ENCODE measurements around the gene GALNT14. TPM values are rescaled to one million over a fixed set of nuclear protein-coding genes. Genes with fewer than 3 reads are reported as not detected.

The GALNT14 gene
- total and polyA plus RNA-seq, 10 of the 15 experiments (the other 5 are each of a cell fraction or from before 2014, with no cell fraction given) = 3.7 to 17.8 (median 6.0) TPM

GRCh38 chr2:31107591-31108300 is 30.5 kb downstream of the GALNT14 start:
- ChIA-PET RAD21 (ENCODE audit: unreplicated experiment) (no interaction called here), POLR2A (no interaction called here), SMC1A (ENCODE audit: uncharacterized antibody, unreplicated experiment) (no interaction called here), CTCF (no interaction called here)
- Histone ChIP-seq H3K4me3 (no peak overlapping the region), H3K9ac (ENCODE audit: control insufficient read depth, insufficient read depth, low read length) (no peak overlapping the region), H3K4me1 (ENCODE audit: control insufficient read depth, insufficient read depth, low read length) (no peaks in the 10 kb centered on the region), H3K27ac (ENCODE audit: control insufficient read depth, insufficient read depth) (no peak overlapping the region), H3K9me3 (replicated peaks; ENCODE audit: control insufficient read depth, insufficient read depth, low read length) (no peaks in the 10 kb centered on the region), H4K20me1 (ENCODE audit: control insufficient read depth, insufficient read depth) (no peaks in the 10 kb centered on the region), H2AFZ (ENCODE audit: control insufficient read depth, low read depth, low read length) (no peak overlapping the region), H3K4me2 (ENCODE audit: control insufficient read depth, insufficient read depth) (no peak overlapping the region), H3K79me2 (ENCODE audit: control insufficient read depth, insufficient read depth, low read length) (no peaks in the 10 kb centered on the region), H3K27me3 (replicated peaks in 1 of 2; ENCODE audit: control insufficient read depth in 2 of 2, insufficient read depth in 2 of 2, low read length in 1 of 2) (no peaks in the 10 kb centered on the region), H3K36me3 (ENCODE audit: control insufficient read depth in 2 of 2, insufficient read depth in 2 of 2, low read length in 1 of 2) (no peaks in the 10 kb centered on the region)
- WGBS (ENCODE audit: insufficient coverage, insufficient replicate concordance, low lambda C conversion rate, missing lambda C conversion rate) = 6% methylated on average over 5 of the region's 5 CpGs
- intact Hi-C loops (cut with micrococcal nuclease; ENCODE audit: unreplicated experiment) (no loop called here), in situ Hi-C loops (cut with MboI) (no loop called here)
- FAIRE-seq (no peak), ATAC-seq (no peak), DNase-seq (ENCODE audit: low read depth, low spot score) (no peak)
- peak; percentile 78 for TF ChIP-seq REST (IDR thresholded peaks at IDR 0.05; ENCODE audit: low read depth, low read length)
- no peak for TF ChIP-seq TAF1 (IDR thresholded peaks at IDR 0.05; ENCODE audit: borderline replicate concordance, low read depth, low read length)
- BruUV-seq (replicated peaks) = no TSS peak

GRCh38 chr2:31101701-31102100 is 36.5 kb downstream of the GALNT14 start:
- BruUV-seq (replicated peaks) = no TSS peak
- Histone ChIP-seq H2AFZ (ENCODE audit: control insufficient read depth, low read depth, low read length) (no peak overlapping the region), H3K4me2 (ENCODE audit: control insufficient read depth, insufficient read depth) (no peak overlapping the region), H3K4me3 (no peak overlapping the region), H3K4me1 (ENCODE audit: control insufficient read depth, insufficient read depth, low read length) (no peaks in the 10 kb centered on the region), H3K9ac (ENCODE audit: control insufficient read depth, insufficient read depth, low read length) (no peak overlapping the region), H3K27ac (ENCODE audit: control insufficient read depth, insufficient read depth) (no peak overlapping the region), H3K79me2 (ENCODE audit: control insufficient read depth, insufficient read depth, low read length) (no peaks in the 10 kb centered on the region), H3K36me3 (ENCODE audit: control insufficient read depth in 2 of 2, insufficient read depth in 2 of 2, low read length in 1 of 2) (no peaks in the 10 kb centered on the region), H3K27me3 (replicated peaks in 1 of 2; ENCODE audit: control insufficient read depth in 2 of 2, insufficient read depth in 2 of 2, low read length in 1 of 2) (no peaks in the 10 kb centered on the region), H3K9me3 (replicated peaks; ENCODE audit: control insufficient read depth, insufficient read depth, low read length) (no peaks in the 10 kb centered on the region), H4K20me1 (ENCODE audit: control insufficient read depth, insufficient read depth) (no peaks in the 10 kb centered on the region)
- POLR2A ChIA-PET = no interaction called here
- SMC1A ChIA-PET (ENCODE audit: uncharacterized antibody, unreplicated experiment) = no interaction called here
- CTCF ChIA-PET = no interaction called here
- FAIRE-seq (no peak), ATAC-seq (no peak), DNase-seq (ENCODE audit: low read depth, low spot score) (no peak)
- RAD21 ChIA-PET (ENCODE audit: unreplicated experiment) = no interaction called here
- in situ Hi-C loops (cut with MboI) (no loop called here), intact Hi-C loops (cut with micrococcal nuclease; ENCODE audit: unreplicated experiment) (no loop called here)
- 13% methylated on average over 2 of the region's 2 CpGs for WGBS (ENCODE audit: insufficient coverage, insufficient replicate concordance, low lambda C conversion rate, missing lambda C conversion rate)
- TF ChIP-seq IRF3 (IDR thresholded peaks at IDR 0.05) (no peak), ATF2 (IDR thresholded peaks at IDR 0.05; ENCODE audit: low read length) (no peak), CEBPB (IDR thresholded peaks at IDR 0.05; ENCODE audit: borderline replicate concordance in 1 of 2, low read depth in 2 of 2, low read length in 2 of 2) (no peak), NFYA (IDR thresholded peaks at IDR 0.05; ENCODE audit: borderline replicate concordance, low read depth, low read length) (no peak), JUNB (IDR thresholded peaks at IDR 0.05) (no peak), MTA3 (IDR thresholded peaks at IDR 0.05; ENCODE audit: borderline replicate concordance, low read length) (no peak), MXI1 (IDR thresholded peaks at IDR 0.05; ENCODE audit: low read depth, low read length) (no peak), RUNX3 (IDR thresholded peaks at IDR 0.05; ENCODE audit: low read length) (no peak), BRCA1 (IDR thresholded peaks at IDR 0.05; ENCODE audit: low read depth, low read length) (no peak), IKZF1 (conservative IDR thresholded peaks at IDR 0.05) (no peak), SIN3A (IDR thresholded peaks at IDR 0.05; ENCODE audit: low read depth, low read length) (no peak)
